Body of pancreas (tissue), 4 donors: Measurements from ENCODE around the gene TM9SF1. TPM values are rescaled to one million over a fixed set of nuclear protein-coding genes. Genes with fewer than 3 reads are reported as not detected.

Experiments used
- ATAC-seq: fragments of 150-250 bp; one replicate; pipeline ENCODE4 v1.9.1; 2016
- DNase-seq, 4 donors: peaks; one replicate each; pipeline ENCODE4 v3.0.0-alpha.2; 2019
- H3K27ac ChIP-seq, 4 donors: fragments of 200-600 bp; sonication (generic); 1 replicate in 3 of 4; 2 replicates in 1 of 4; pipeline versions ENCODE4 v1.5.1 to v1.6.1; 2016 to 2019; ENCODE audit warnings: mild to moderate bottlenecking in 1 of 4, mixed read lengths in 1 of 4, moderate library complexity in 1 of 4
- H3K27me3 ChIP-seq, 2 donors: fragments of 200-600 bp; sonication (generic); one replicate each; pipeline ENCODE4 v1.6.0; 2016; ENCODE audit warnings: mild to moderate bottlenecking in 1 of 2
- H3K36me3 ChIP-seq, 2 donors: fragments of 200-600 bp; sonication (generic); replicated peaks in 1 of 2; 2 replicates each; pipeline ENCODE4 v1.5.1; 2016; ENCODE audit warnings: low read depth in 2 of 2; ENCODE audit not compliant: insufficient read depth in 1 of 2
- H3K4me1 ChIP-seq: fragments of 200-600 bp; sonication (generic); one replicate; pipeline ENCODE4 v1.6.0; 2016
- H3K4me3 ChIP-seq, 2 donors: fragments of 200-600 bp; sonication (generic); 1 replicate in 1 of 2; 2 replicates in 1 of 2; pipeline ENCODE4 v1.5.1; 2016 to 2019
- H3K9me3 ChIP-seq, 3 donors: fragments of 200-600 bp; sonication (generic); 1 replicate in 2 of 3; 2 replicates in 1 of 3; pipeline ENCODE4 v1.5.1; 2016
- POLR2A ChIP-seq, 3 donors: fragments of 450-650 bp; IDR thresholded peaks; one replicate each; pipeline ENCODE4 v1.6.1; 2016; ENCODE audit warnings: antibody characterized with exemption in 3 of 3, mild to moderate bottlenecking in 2 of 3
- WGBS, 2 donors: methylation state at CpG; one replicate each; pipeline ENCODE4 v1.1.5; 2017; 5-methylcytosine and 5-hydroxymethylcytosine counted together
- intact Hi-C: fragments of 100-400 bp; cut with DNase I; formaldehyde crosslinking; loops from one replicate; pipeline ENCODE4 v1.15.1; 2023
- total RNA-seq, 2 donors: library from RNA; depleted of rRNA; stranded (reverse); fragments of >200 nt; gene quantifications; one replicate each; pipeline ENCODE4 v1.1.0, GENCODE V29; 2016
- TF ChIP-seq, protein P1 (sequence below), 7 experiments: fragments of 450-650 bp in 4 of 7; fragments of 200-600 bp in 3 of 7; sonication (generic) in 3 of 7; IDR thresholded peaks; one replicate each; pipeline ENCODE4 v1.5.1; 2016 to 2019; ENCODE audit warnings: antibody characterized with exemption in 7 of 7

Gene TM9SF1
- total RNA-seq, 2 donors from 2014 or later = 57.9 to 59.7 TPM

DNA sequence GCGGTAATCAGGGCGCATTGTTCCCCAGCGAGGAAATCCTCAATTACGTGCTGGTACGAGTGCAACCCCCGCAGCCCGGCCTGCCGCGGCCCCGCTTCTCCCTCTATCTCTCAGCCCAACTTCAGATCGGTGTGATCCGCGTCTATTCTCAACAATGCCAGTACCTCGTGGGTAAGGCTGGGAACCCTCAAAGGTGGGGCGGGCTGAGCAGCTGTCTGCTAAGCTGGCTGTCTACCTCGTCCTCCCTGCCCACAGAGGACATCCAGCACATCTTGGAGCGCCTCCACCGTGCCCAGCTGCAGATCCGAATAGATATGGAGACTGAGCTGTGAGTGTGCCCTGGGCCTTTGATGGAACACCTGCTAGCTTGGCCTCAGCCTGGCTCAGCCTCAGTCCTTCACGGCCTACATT lies 22.4 kb downstream of the TM9SF1 start:
- intact Hi-C loops = no loop called here
- H3K4me1 ChIP-seq = no peaks in the 10 kb centered on the region
- no peak overlapping the region for H3K4me3 ChIP-seq
- WGBS, 2 donors = 76 to 87% methylated on average over 17 to 20 of the region's 20 CpGs
- H3K27me3 ChIP-seq = no peaks in the 10 kb centered on the region
- H3K9me3 ChIP-seq = no peaks in the 10 kb centered on the region
- DNase-seq (no peak), ATAC-seq (no peak)
- H3K27ac ChIP-seq = no peak overlapping the region
- TF ChIP-seq, protein P1, sequence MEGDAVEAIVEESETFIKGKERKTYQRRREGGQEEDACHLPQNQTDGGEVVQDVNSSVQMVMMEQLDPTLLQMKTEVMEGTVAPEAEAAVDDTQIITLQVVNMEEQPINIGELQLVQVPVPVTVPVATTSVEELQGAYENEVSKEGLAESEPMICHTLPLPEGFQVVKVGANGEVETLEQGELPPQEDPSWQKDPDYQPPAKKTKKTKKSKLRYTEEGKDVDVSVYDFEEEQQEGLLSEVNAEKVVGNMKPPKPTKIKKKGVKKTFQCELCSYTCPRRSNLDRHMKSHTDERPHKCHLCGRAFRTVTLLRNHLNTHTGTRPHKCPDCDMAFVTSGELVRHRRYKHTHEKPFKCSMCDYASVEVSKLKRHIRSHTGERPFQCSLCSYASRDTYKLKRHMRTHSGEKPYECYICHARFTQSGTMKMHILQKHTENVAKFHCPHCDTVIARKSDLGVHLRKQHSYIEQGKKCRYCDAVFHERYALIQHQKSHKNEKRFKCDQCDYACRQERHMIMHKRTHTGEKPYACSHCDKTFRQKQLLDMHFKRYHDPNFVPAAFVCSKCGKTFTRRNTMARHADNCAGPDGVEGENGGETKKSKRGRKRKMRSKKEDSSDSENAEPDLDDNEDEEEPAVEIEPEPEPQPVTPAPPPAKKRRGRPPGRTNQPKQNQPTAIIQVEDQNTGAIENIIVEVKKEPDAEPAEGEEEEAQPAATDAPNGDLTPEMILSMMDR (IDR thresholded peaks at IDR 0.05) = no peak
- H3K36me3 ChIP-seq = no peaks in the 10 kb centered on the region

DNA sequence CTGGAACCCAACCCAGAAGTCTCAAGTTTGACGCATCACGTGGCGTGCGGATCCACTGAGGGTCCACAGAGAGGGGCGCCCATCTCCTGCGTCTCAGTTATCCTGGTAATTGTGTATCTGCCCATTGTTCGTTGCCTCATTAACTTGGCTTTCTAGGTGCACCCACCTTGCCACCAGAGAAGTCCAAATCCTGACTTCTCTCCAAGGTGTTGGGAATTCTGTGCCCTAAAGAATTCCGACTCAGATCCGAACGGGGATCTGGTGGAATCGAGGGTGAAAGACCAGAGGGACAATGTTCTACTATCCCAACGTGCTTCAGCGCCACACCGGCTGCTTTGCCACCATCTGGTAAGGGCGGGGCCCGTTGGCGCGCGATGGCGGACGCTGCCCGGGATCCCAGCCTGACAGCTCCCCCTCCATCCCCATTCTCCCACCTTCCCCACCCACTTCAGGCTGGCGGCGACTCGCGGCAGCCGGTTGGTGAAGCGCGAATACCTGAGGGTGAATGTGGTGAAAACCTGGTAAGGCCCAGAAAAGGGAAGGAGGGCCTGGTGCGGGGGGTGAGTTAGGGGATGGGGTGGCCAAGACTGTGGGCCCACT lies 22.9 kb downstream of the TM9SF1 start:
- H3K36me3 ChIP-seq = peaks cover 0 to 2% of the 10 kb centered on the region in 2 donors
- H3K4me3 ChIP-seq = no peak overlapping the region
- intact Hi-C loops = no loop called here
- H3K27me3 ChIP-seq = no peaks in the 10 kb centered on the region
- DNase-seq (no peak), ATAC-seq (no peak)
- H3K27ac ChIP-seq = peak overlapping the region in 1 of 4 donors; percentile 5
- no peaks in the 10 kb centered on the region for H3K4me1 ChIP-seq
- WGBS, 2 donors = 58 to 70% methylated on average over 21 to 30 of the region's 30 CpGs
- TF ChIP-seq POLR2A (IDR thresholded peaks at IDR 0.05) = no peak
- no peaks in the 10 kb centered on the region for H3K9me3 ChIP-seq

DNA sequence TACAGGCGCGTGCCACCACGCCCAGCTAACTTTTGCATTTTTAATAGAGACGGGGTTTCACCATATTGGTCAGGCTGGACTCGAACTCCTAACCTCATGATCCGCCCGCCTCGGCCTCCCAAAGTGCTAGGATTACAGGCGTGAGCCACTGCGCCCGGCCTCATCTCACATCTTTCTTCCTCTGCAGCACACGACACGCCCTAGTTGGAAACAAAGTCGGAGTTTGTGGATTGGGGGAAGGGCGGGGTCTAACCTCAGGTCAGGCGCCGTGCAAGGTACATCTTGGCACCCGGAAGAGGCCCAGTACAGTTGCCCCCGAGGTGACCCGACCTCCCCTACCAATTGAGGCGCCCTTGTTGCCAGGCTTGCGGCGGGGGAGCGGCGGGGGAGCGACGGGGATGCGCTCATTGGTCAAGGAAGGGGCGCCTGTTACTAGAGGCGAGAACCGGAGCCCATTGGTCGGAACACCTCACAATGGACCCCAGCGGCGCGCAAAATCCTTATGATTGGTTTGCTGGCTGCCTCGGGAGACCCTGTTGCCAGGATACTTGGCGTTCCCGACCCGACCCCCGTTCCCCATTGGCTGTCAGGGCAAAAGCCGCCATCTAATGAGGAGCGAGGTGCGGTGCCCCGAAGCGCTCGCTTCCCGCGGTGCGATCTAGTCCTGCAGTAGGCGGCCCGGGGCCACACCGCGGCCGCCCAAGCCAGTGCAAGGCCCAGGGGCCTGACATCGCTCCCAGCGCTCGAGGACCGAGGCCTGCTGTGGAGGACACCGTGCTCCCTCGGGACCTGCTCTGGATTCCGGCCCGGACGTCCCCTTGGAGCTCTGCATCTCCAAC lies 23.6 kb downstream of the TM9SF1 start, which contains the start of gene REC8:
Gene REC8 (plus strand): TSS at position 659 of the 839 bp plus-strand sequence. CDS start 473 bp downstream, outside the sequence.
- Histone ChIP-seq H3K4me1 (no peaks in the 10 kb centered on the region), H3K9me3 (no peaks in the 10 kb centered on the region), H3K27me3 (no peaks in the 10 kb centered on the region), H3K4me3 (no peak within 1 kb of the TSS), H3K36me3 (peaks cover 0 to 3% of the 10 kb centered on the region in 2 donors), H3K27ac (peak within 1 kb of the TSS in 1 of 4 donors; percentile 5)
- ATAC-seq = peak; percentile 70
- intact Hi-C loops = no loop called here
- DNase-seq = peak; percentile 44 to 78 (median 62)
- TF ChIP-seq, protein P1 (IDR thresholded peaks at IDR 0.05) = no peak
- peak in 1 of 3 donors; percentile 7 for TF ChIP-seq POLR2A (IDR thresholded peaks at IDR 0.05)
- WGBS, 2 donors = 49 to 63% methylated on average over 25 to 63 of the region's 63 CpGs

DNA sequence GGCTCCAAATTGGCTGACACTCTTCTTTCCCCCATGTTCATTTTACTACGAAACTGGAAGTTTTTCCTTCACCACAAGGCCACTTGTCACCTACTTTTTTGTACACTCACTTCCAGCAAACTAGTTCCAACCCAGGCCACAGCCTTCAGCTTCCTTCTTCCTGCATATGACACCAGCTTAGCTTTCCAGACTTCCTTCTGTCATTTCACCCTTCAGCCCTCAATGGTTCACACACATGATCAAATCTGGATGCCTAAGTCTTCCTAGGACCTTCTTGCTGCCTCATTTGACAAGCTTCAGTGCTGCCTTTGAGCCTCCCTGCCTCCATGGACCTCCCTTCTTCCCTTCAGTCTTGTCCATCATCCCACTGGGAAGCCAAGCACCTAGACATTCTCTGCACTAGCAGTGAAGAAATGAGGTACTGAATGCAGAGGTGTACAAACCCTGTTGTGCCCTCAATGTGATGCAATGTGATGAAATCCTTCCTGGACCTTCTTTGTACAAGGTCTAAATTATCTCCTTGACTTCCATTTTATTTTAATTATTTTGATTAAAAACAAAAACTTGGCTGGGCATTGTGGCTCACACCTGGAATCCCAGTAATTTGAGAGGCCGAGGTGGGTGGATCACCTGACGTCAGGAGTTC lies 27.6 kb downstream of the TM9SF1 start:
- DNase-seq = no peak
- Histone ChIP-seq H3K27ac (no peak overlapping the region), H3K9me3 (no peaks in the 10 kb centered on the region), H3K4me3 (no peak overlapping the region), H3K27me3 (no peaks in the 10 kb centered on the region), H3K36me3 (peaks cover 5 to 32% of the 10 kb centered on the region in 2 donors), H3K4me1 (peaks cover 9% of the 10 kb centered on the region)
- intact Hi-C loops = loop anchor here (10.0 kb wide), 1 partner anchor 113 kb away; the partner anchor contains the start of gene CARMIL3
- TF ChIP-seq, protein P1 (IDR thresholded peaks at IDR 0.05) = no peak
- no peak for TF ChIP-seq POLR2A (IDR thresholded peaks at IDR 0.05)
- no peak for ATAC-seq
- WGBS, 2 donors = 76 to 83% methylated on average over 3 of the region's 3 CpGs

DNA sequence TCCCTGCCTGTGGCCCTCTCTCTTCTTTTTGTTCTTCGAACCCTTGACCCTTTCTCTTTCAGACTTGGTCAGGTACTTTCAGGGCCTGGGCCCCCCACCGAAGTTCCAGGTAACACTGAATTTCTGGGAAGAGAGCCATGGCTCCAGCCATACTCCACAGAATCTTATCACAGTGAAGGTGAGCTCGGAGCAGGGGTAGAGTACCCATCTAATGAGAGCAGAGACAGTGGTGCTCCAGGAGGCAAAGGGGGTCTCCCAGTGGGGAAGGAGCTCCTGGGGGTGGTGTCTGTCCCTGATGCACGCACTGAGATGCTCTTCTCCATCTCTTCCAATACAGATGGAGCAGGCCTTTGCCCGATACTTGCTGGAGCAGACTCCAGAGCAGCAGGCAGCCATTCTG lies 29.5 kb downstream of the TM9SF1 start:
- ATAC-seq (no peak), DNase-seq (no peak)
- H3K4me3 ChIP-seq = no peak overlapping the region
- peaks cover 23% of the 10 kb centered on the region for H3K4me1 ChIP-seq
- H3K27me3 ChIP-seq = no peaks in the 10 kb centered on the region
- 86 to 89% methylated on average over 5 of the region's 5 CpGs for WGBS, 2 donors
- H3K36me3 ChIP-seq = peaks cover 5 to 32% of the 10 kb centered on the region in 2 donors
- no peaks in the 10 kb centered on the region for H3K9me3 ChIP-seq
- no peak for TF ChIP-seq POLR2A (IDR thresholded peaks at IDR 0.05)
- TF ChIP-seq, protein P1 (IDR thresholded peaks at IDR 0.05) = no peak
- no peak overlapping the region for H3K27ac ChIP-seq
- intact Hi-C loops = loop anchor here (10.0 kb wide), 1 partner anchor 111 kb away; the partner anchor contains the start of gene CARMIL3
